ENCODE measurements around the gene SMKR1. TPM values are rescaled to one million over a fixed set of nuclear protein-coding genes. Genes with fewer than 3 reads are reported as not detected.
A peak's percentile ranks its signal among the peaks of the same experiment; 100 is the strongest.

Gene SMKR1
- total and polyA plus RNA-seq, 9 of the 15 experiments (the other 6 are each of a cell fraction or from before 2014, with no cell fraction given), result 0.58 to 1.8 (median 0.93) TPM; not detected in 1

DNA sequence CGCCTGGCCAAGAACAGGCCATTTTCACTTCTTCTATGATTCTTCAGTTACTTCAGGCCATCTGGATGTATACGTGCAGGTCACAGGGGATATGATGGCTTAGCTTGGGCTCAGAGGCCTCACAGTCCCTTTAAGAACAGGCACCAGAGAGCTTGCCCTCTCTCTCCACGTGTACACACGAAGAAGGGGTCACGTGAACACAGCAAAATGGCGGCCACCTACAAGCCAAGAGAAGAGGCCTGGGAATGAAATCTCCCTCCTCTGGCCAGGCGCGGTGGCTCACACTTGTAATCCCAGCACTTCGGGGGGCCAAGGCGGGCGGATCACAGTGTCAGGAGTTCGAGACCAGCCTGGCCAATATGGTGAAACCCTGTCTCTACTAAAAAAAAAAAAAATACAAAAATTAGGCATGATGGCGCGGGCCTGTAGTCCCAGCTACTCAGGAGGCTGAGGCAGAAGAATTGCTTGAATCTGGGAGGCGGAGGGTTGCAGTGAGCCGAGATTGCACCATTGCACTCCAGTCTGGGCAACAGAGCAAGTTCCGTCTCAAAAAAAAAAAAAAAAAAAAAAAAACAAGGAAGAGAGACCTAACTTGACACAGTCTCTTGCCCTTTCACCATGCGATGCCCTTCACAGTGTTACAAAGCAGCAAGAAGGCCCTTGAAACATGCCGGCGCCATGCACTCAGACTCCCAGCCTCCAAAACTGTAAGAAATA, 32.4 kb downstream of the SMKR1 start (continued):
- TF ChIP-seq YY1 (IDR thresholded peaks at IDR 0.05; ENCODE audit: borderline replicate concordance in 1 of 3, control insufficient read depth in 1 of 3, extremely low read depth in 1 of 3, insufficient read depth in 3 of 3, insufficient read length in 1 of 3, insufficient replicate concordance in 2 of 3, low read depth in 1 of 3, low read length in 2 of 3) (peak in 2 of 3 experiments; percentile 31 to 69), USF2 (CRISPR knock-in tag; IDR thresholded peaks at IDR 0.05) (peak; percentile 62)

- FAIRE-seq, result no peak
- no peaks in the 10 kb centered on the region for H3K9me1 ChIP-seq (ENCODE audit: control insufficient read depth, insufficient read depth, low read length)
- H3K4me3 ChIP-seq, result no peak overlapping the region
- H4K20me1 ChIP-seq (replicated peaks; ENCODE audit: control insufficient read depth, insufficient read depth, low read length), result no peaks in the 10 kb centered on the region
- H3K9me3 ChIP-seq (replicated peaks; ENCODE audit: control insufficient read depth, insufficient read depth, low read depth, low read length), result no peaks in the 10 kb centered on the region
- WGBS (ENCODE audit: insufficient coverage, low coverage, missing lambda C conversion rate), result 7% methylated on average over 5 of the region's 5 CpGs
- H3K27ac ChIP-seq (ENCODE audit: extremely low read depth, low read depth, low read length), result no peak overlapping the region
- BruUV-seq (replicated peaks), result no TSS peak
- DNase-seq (ENCODE audit: extremely low read depth in 1 of 4, low spot score in 3 of 4), result no peak
- ATAC-seq, result no peak
- H3K79me2 ChIP-seq (ENCODE audit: control insufficient read depth, insufficient read depth, low read length), result no peaks in the 10 kb centered on the region
- ChIA-PET CTCF (ENCODE audit: low intra/inter-chr PET ratio) (interaction anchor here (0.6 kb wide), 1 partner anchor 1723 kb away, joined by 4 read pairs; no protein-coding TSS in a partner anchor), POLR2A (interaction anchor here (0.9 kb wide), 1 partner anchor 10 kb away, joined by 3 read pairs; no protein-coding TSS in a partner anchor)
- H3K27me3 ChIP-seq (ENCODE audit: control insufficient read depth in 2 of 2, insufficient read depth in 2 of 2, low read length in 2 of 2), result peaks cover 7 to 31% of the 10 kb centered on the region in 2 experiments; a peak in 3 of 5 replicates
- H3K4me2 ChIP-seq (ENCODE audit: insufficient read depth, low read length), result no peak overlapping the region
- H3K9ac ChIP-seq (ENCODE audit: insufficient read depth in 1 of 2, low read depth in 2 of 2, low read length in 2 of 2), result no peak overlapping the region
- H3K36me3 ChIP-seq (ENCODE audit: control insufficient read depth, insufficient read depth, low read length), result no peaks in the 10 kb centered on the region
- peaks cover 0 to 9% of the 10 kb centered on the region in 2 experiments; a peak in 2 of 5 replicates for H3K4me1 ChIP-seq (replicated peaks in 1 of 2; ENCODE audit: control insufficient read depth in 2 of 2, insufficient read depth in 2 of 2, low read length in 2 of 2)
- peak overlapping the region; percentile 9; the same call in 1 of the 2 replicates for H2AFZ ChIP-seq (ENCODE audit: low read depth, low read length)
- intact Hi-C loops (cut with micrococcal nuclease) (no loop called here), in situ Hi-C loops (cut with MboI) (no loop called here)
- no peak for TF ChIP-seq ZNF644 (tag; IDR thresholded peaks at IDR 0.05; ENCODE audit: low read depth)
- TF ChIP-seq, protein P1, sequence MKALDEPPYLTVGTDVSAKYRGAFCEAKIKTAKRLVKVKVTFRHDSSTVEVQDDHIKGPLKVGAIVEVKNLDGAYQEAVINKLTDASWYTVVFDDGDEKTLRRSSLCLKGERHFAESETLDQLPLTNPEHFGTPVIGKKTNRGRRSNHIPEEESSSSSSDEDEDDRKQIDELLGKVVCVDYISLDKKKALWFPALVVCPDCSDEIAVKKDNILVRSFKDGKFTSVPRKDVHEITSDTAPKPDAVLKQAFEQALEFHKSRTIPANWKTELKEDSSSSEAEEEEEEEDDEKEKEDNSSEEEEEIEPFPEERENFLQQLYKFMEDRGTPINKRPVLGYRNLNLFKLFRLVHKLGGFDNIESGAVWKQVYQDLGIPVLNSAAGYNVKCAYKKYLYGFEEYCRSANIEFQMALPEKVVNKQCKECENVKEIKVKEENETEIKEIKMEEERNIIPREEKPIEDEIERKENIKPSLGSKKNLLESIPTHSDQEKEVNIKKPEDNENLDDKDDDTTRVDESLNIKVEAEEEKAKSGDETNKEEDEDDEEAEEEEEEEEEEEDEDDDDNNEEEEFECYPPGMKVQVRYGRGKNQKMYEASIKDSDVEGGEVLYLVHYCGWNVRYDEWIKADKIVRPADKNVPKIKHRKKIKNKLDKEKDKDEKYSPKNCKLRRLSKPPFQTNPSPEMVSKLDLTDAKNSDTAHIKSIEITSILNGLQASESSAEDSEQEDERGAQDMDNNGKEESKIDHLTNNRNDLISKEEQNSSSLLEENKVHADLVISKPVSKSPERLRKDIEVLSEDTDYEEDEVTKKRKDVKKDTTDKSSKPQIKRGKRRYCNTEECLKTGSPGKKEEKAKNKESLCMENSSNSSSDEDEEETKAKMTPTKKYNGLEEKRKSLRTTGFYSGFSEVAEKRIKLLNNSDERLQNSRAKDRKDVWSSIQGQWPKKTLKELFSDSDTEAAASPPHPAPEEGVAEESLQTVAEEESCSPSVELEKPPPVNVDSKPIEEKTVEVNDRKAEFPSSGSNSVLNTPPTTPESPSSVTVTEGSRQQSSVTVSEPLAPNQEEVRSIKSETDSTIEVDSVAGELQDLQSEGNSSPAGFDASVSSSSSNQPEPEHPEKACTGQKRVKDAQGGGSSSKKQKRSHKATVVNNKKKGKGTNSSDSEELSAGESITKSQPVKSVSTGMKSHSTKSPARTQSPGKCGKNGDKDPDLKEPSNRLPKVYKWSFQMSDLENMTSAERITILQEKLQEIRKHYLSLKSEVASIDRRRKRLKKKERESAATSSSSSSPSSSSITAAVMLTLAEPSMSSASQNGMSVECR (CRISPR knock-in tag; IDR thresholded peaks at IDR 0.05), result no peak
- no peak for TF ChIP-seq RBM14 (IDR thresholded peaks at IDR 0.05; ENCODE audit: borderline replicate concordance, insufficient read depth, low read depth, low read length)
- TF ChIP-seq ARID3B (CRISPR knock-in tag; IDR thresholded peaks at IDR 0.05; ENCODE audit: borderline replicate concordance), result no peak
- no peak for TF ChIP-seq ESRRB (CRISPR knock-in tag; IDR thresholded peaks at IDR 0.05; ENCODE audit: borderline replicate concordance)
- no peak for TF ChIP-seq HEY1 (CRISPR knock-in tag; IDR thresholded peaks at IDR 0.05; ENCODE audit: borderline replicate concordance)
- no peak for TF ChIP-seq PTRF (tag; IDR thresholded peaks at IDR 0.05)
- TF ChIP-seq PHF20 (IDR thresholded peaks at IDR 0.05; ENCODE audit: partially characterized antibody), result no peak
- TF ChIP-seq ZNF224 (CRISPR knock-in tag; IDR thresholded peaks at IDR 0.05), result no peak
- TF ChIP-seq ZNF668 (CRISPR knock-in tag; IDR thresholded peaks at IDR 0.05), result no peak
Measured at GRCh38 chr7:129535896-129536295, 33.6 kb downstream of the SMKR1 start.
